ENCODE results near the gene GMEB2. TPM values are rescaled to one million over a fixed set of nuclear protein-coding genes. Genes with fewer than 3 reads are reported as not detected.

The GMEB2 gene
- total RNA-seq, 1 experiment from 2014 or later, result 14.3 TPM

- Mint-ChIP-seq H3K27ac (no peak overlapping the region), H3K4me3 (no peak overlapping the region), H3K27me3 (ENCODE audit: low read depth) (no peaks in the 10 kb centered on the region), H3K36me3 (ENCODE audit: insufficient read depth in 1 of 3, low read depth in 3 of 3) (no peaks in the 10 kb centered on the region; a peak in 1 of 7 replicates), H3K4me1 (peaks cover 7 to 24% of the 10 kb centered on the region in 2 experiments), H3K9me3 (no peaks in the 10 kb centered on the region)
- Histone ChIP-seq H2AK5ac (ENCODE audit: insufficient read length, low read length) (no peak overlapping the region), H3K23ac (ENCODE audit: insufficient read length, low read depth, low read length) (no peak overlapping the region), H3K4me2 (ENCODE audit: insufficient read depth, insufficient read length, low read length) (no peak overlapping the region), H3K9me3 (ENCODE audit: control insufficient read depth, low read depth, low read length) (no peaks in the 10 kb centered on the region), H3K14ac (ENCODE audit: insufficient read depth, low read length) (no peak overlapping the region; the same call in 1 of the 2 replicates), H2BK120ac (ENCODE audit: low read depth, low read length, poor library complexity, severe bottlenecking) (no peak overlapping the region), H3K79me2 (ENCODE audit: insufficient read depth, low read length) (no peaks in the 10 kb centered on the region), H4K20me1 (ENCODE audit: control insufficient read depth, insufficient read depth, insufficient read length) (peaks cover 3% of the 10 kb centered on the region), H3K23me2 (ENCODE audit: insufficient read length, low read depth, low read length, poor library complexity, severe bottlenecking) (no peaks in the 10 kb centered on the region), H2AFZ (ENCODE audit: low read length) (no peak overlapping the region), H3K27me3 (ENCODE audit: insufficient read depth, low read length) (no peaks in the 10 kb centered on the region), H3T11ph (ENCODE audit: low read length) (no peak overlapping the region), H4K5ac (ENCODE audit: insufficient read length, low read depth, low read length) (no peak overlapping the region), H3K9ac (ENCODE audit: extremely low read depth, insufficient read length, low read length) (no peak overlapping the region), H2BK15ac (ENCODE audit: low read depth, low read length) (no peak overlapping the region), H3K4ac (ENCODE audit: low read depth, low read length) (no peak overlapping the region), H4K91ac (ENCODE audit: insufficient read length, low read depth, low read length) (no peak overlapping the region), H3K56ac (ENCODE audit: insufficient read length, low read depth, low read length) (no peak overlapping the region), H2BK5ac (ENCODE audit: insufficient read length, low read length) (no peak overlapping the region), H3K27ac (ENCODE audit: insufficient read length, low read depth, low read length) (no peak overlapping the region), H3K18ac (ENCODE audit: insufficient read length, low read depth, low read length) (no peak overlapping the region), H2BK20ac (ENCODE audit: low read depth, low read length, poor library complexity, severe bottlenecking) (no peak overlapping the region), H4K8ac (replicated peaks; ENCODE audit: insufficient read length, low read depth, low read length) (no peak overlapping the region), H2BK12ac (ENCODE audit: insufficient read length, low read depth, low read length) (no peak overlapping the region), H3K79me1 (ENCODE audit: insufficient read depth, low read depth, low read length, poor library complexity, severe bottlenecking) (no peaks in the 10 kb centered on the region), H3K4me1 (ENCODE audit: insufficient read depth, low read length) (no peaks in the 10 kb centered on the region; the same call in 1 of the 2 replicates)
- DNase-seq, result no peak
- no CpG with 5 or more reads among the region's 19 CpGs for WGBS (ENCODE audit: extremely low coverage, insufficient read length, low lambda C conversion rate)
- TF ChIP-seq CTCF (conservative IDR thresholded peaks at IDR 0.05), result no peak
Observed at GRCh38 chr20:63544958-63545516, 81.9 kb downstream of the GMEB2 start.
